Esophagus muscularis mucosa (tissue), 4 donors: ENCODE measurements around the gene CCDC106.

ENCODE experiments used
- CTCF ChIP-seq, 3 experiments: fragments of 200-600 bp in 2 of 3; fragments of 450-650 bp in 1 of 3; sonication (generic) in 2 of 3; IDR thresholded peaks; one replicate each; pipeline ENCODE4 v1.5.1; 2017 to 2019; ENCODE audit warnings: antibody characterized with exemption in 3 of 3, mild to moderate bottlenecking in 2 of 3, moderate library complexity in 1 of 3
- EP300 ChIP-seq: sonication (generic); formaldehyde crosslinking; IDR thresholded peaks from one replicate; pipeline ENCODE4 v1.6.1; 2017; ENCODE audit warnings: antibody characterized with exemption
- POLR2A ChIP-seq: fragments of 450-650 bp; IDR thresholded peaks from one replicate; pipeline ENCODE4 v1.6.1; 2017; ENCODE audit warnings: antibody characterized with exemption, moderate library complexity, mild to moderate bottlenecking, low read depth
- POLR2AphosphoS5 ChIP-seq, 2 donors: sonication (generic); formaldehyde crosslinking; IDR thresholded peaks; one replicate each; pipeline ENCODE4 v1.6.1; 2017; ENCODE audit warnings: antibody characterized with exemption in 2 of 2

GRCh38 chr19:55641426-55642152 is 6.4 kb upstream of the CCDC106 start:
- TF ChIP-seq CTCF (IDR thresholded peaks at IDR 0.05) (no peak), POLR2A (no peak), EP300 (no peak), POLR2AphosphoS5 (IDR thresholded peaks at IDR 0.05) (no peak)
